Activated naive CD4-positive, alpha-beta T cell treated with Interleukin-2 at 50 U/mL for 16 hours (primary cell): Measurements from ENCODE around the gene KSR2.
"Not testable (repeated sequence)": the region's sequence is repeated elsewhere in the genome, so short reads cannot be mapped to it uniquely, and the experiment has no call there.

ENCODE experiments used
- DNase-seq: peaks from one replicate; pipeline ENCODE4 v3.0.0-alpha.2; 2020

Gene KSR2

GRCh38 chr12:117967043-117967442 lies 1.7 kb downstream of the KSR2 start:
- no peak for DNase-seq

- DNase-seq, result no peak
Measured at GRCh38 chr12:117966511-117966910, 2.3 kb downstream of the KSR2 start.

- no peak for DNase-seq
Measured at GRCh38 chr12:117963836-117964235, 5.0 kb downstream of the KSR2 start.

- DNase-seq, result no peak
Measured at GRCh38 chr12:117936722-117937484, 31.9 kb downstream of the KSR2 start.

- DNase-seq, result no peak
Measured at GRCh38 chr12:117933545-117933944, 35.2 kb downstream of the KSR2 start.

- no peak for DNase-seq
Measured at GRCh38 chr12:117926391-117926899, 42.3 kb downstream of the KSR2 start.

DNA sequence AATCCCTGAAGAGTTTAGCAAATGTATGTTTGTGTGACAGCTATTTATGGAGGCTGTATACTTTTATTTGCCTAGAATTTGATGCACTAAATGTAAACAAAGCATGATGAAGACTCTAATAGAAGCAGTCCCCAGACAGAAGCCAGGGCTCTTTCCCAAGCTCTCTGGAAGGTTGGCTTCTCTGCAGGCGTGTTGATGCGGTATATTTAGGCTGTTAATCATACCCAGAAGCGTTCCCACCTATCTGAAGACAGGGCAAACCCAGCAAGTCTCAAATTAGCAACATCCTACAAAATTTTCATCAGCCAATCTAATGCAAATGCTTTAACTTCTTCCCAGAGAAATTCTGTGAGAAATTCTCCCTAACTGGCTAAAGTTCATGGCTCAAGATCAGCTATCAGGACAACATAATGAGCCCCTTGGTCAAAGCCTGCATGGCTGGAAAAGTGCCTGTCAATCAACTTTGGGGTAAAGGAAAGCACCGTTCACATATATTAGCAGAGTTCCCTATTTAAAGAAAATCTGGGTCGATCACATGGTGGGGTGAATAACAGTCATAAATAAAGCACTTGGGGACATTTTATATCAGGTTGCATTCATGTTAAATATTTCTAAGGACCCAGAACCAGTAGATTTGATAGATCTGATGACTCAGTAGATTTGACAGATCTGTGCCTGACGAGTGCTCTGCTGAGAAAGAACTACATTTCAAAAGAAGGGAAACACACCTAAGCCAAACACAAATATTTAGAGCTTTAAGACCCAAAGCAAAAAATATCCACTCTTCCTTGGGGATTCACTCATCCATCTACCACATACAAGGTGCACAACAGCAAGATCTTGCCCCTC lies 46.6 kb downstream of the KSR2 start:
- no peak for DNase-seq

DNA sequence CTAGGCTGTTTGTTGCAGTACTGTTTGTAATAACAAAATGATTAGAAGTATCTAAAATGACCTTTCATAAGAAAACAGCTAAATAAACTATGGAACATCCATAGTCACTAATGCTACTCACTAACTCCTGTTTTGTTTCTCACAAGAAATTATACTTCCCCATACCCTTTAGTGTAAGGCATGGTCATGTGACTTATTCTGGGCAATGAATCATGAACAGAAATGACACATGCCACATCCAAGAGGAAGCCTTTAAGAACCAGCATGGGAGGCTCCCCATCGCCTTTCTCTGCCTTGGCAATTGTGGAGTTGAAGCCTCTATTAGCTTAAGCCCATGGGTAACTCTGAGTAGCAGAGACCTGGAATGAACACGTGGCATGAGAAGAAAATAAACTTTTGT lies 49.3 kb downstream of the KSR2 start:
- no peak for DNase-seq

GRCh38 chr12:117914686-117915085 lies 54.1 kb downstream of the KSR2 start:
- no peak for DNase-seq

DNA sequence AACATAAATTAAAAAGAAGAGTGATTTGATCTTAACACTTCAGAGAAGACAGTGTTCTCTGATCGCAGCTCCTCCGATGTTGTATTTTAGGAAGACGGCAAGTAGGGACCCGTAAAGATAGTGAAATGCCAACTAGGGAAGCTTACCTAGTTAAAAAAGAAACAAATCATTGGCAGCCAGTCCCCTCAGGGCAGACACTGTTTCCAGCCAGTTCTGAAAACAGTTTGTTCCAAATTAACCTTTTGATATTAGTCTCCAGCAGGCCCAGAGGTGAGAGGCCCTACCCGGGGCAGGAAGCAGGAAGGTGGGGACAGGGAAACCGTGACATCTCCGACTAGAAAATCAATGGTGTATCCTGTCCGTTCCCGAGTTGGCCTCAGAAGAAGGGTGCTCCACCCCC lies 56.0 kb downstream of the KSR2 start:
- no peak for DNase-seq

DNA sequence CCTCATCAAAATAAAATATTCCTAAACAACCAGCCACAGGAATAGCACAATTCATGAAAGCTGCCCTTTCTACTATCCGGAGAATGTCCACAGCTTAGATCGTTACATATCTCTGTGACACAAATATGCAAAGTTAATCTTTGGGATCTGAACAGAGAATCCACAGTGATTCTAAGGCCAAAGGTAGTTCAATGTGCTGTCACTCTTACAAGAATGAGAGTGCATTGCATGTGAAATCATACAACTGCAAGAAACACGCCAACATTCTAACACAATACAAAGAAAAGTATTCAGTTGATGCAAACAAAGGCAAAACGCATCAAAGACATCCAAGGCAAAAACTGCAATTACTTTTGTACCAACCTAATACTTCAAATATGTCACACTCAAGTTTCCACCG lies 60.4 kb downstream of the KSR2 start:
- DNase-seq, result no peak

DNA sequence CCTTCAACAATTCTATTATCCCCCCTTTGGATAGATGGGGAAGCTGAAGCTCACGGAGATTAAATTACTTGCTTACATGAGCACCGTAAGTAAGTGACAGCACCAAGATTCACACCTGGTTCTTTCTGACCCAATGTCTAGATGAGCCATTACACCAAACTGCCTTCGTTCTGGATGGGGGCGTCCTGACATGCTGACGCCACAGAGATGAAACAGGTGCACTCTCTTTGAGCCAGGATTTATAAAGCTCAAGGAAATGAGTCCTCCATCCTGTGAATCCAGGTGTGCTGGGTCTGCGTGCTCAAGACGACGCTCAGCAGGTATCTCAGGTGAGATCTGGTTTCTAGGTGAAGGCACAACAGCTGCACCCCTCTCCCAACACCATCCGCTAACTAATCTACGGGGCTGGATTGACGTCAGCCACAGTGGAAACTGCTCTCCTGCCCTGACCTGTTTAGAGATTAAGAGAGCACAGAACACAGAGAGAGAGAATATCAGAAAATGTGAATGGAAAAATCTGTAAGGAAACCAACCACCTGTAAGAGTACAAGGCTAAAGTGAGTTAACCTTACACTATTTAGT lies 61.6 kb downstream of the KSR2 start:
- DNase-seq, result no peak

GRCh38 chr12:117904051-117904450 lies 64.7 kb downstream of the KSR2 start:
- no peak for DNase-seq

GRCh38 chr12:117903110-117903840 lies 65.5 kb downstream of the KSR2 start:
- no peak for DNase-seq

GRCh38 chr12:117901631-117902030 lies 67.2 kb downstream of the KSR2 start:
- DNase-seq, result no peak

- DNase-seq, result no peak
Measured at GRCh38 chr12:117900561-117900960, 68.2 kb downstream of the KSR2 start.

DNA sequence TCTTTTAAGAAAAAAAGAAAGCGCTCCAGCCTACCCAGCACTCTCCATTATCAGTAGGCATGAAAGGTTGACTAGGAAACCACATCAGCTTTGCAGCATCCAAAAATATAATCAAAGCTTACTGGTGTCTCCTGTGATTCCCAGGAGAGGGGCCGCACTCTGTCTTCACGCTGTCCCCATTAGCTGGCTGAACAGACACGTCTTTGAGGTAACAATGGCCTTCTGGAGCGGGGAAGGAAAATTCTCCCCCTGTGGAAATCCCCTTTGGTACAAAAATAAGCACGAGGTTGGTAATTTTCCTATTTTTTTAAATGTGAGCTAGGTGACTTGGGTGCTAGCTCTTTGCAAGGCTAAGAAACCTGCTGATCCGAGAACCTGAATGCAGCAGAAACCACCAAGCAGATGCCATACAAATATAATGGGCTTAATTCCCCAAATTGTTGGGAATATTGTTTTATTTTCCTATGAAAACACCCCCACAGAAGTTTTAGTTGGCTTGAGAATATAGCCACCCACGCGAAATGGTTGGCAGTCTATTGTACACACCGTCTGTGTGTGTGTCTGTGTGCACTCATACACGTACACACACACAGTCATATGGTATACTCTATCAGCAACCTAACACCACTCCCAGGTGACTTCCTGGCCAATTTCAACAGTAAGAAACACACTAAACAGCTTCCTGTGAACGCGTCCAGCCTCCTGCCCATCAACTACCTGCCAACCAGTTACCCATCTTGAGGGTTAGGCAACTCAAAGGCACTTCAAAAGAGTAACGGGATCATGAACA lies 71.2 kb downstream of the KSR2 start:
- no peak for DNase-seq

- no peak for DNase-seq
Measured at GRCh38 chr12:117896009-117896408, 72.8 kb downstream of the KSR2 start.

- no peak for DNase-seq
Measured at GRCh38 chr12:117892441-117892840, 76.3 kb downstream of the KSR2 start.

DNA sequence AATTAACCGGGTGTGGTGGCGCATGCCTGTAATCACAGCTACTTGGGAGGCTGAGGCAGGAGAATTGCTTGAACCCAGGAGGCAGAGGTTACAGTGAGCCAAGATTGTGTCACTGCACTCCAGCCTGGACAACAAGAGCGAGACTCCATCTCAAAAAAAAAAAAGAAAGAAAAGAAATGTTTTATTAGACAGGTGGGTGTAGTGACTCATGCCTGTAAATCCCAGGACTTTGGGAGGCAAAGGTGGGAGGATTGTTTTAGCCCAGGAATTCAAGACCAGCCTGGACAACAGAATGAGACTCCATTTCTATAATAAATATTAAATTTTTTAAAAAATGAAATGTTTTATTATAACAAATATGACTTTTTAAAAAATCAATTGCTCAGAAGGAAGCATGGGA lies 77.5 kb downstream of the KSR2 start:
- not testable (repeated sequence) for DNase-seq

GRCh38 chr12:117890644-117891043 lies 78.1 kb downstream of the KSR2 start:
- no peak for DNase-seq

GRCh38 chr12:117890137-117890536 lies 78.7 kb downstream of the KSR2 start:
- DNase-seq, result no peak
